Measurements from ENCODE around the gene PROSER3. TPM values are rescaled to one million over a fixed set of nuclear protein-coding genes. Genes with fewer than 3 reads are reported as not detected.
"Not testable (repeated sequence)": the region's sequence is repeated elsewhere in the genome, so short reads cannot be mapped to it uniquely, and the experiment has no call there.

PROSER3 gene
- total RNA-seq, 1 experiment from 2014 or later: 7.4 TPM

DNA sequence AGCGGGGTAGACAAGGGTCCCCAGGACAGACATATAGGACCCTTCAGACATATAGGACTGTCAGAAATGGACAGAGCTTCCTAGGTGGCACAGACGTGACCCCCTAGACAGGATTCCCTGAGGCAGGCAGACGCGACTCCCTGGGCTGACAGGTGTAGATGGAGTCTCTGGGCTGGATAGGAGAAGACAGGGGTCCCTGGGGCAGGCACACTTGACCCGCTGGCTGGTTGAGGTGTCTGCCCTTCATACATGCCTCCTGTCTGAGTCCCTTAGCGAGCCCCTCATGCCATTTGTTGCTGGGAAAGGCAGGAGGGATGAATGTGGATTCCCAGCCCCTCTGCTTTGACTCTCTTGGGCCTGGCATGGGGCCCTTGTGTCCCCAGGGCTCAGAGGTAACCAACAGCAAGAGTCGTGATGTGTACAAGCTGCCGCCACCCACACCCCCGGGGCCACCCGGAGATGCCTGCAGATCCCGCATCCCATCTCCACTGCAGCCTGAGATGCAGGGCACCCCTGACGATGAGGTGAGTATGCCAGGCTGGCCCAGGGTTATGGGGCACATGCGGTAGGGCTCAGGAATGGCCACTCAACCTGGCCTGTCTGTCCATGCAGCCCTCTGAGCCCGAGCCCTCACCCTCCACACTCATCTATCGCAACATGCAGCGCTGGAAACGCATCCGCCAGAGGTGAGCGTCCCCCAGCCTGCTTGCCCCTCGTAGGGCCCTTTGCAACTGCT, 4.2 kb upstream of the PROSER3 start:
- DNase-seq (ENCODE audit: low read depth): no peak

GRCh38 chr19:35754370-35755130, 3.4 kb upstream of the PROSER3 start:
- DNase-seq (ENCODE audit: low read depth): no peak

GRCh38 chr19:35755131-35755549, 2.8 kb upstream of the PROSER3 start:
- DNase-seq (ENCODE audit: low read depth): no peak

DNA sequence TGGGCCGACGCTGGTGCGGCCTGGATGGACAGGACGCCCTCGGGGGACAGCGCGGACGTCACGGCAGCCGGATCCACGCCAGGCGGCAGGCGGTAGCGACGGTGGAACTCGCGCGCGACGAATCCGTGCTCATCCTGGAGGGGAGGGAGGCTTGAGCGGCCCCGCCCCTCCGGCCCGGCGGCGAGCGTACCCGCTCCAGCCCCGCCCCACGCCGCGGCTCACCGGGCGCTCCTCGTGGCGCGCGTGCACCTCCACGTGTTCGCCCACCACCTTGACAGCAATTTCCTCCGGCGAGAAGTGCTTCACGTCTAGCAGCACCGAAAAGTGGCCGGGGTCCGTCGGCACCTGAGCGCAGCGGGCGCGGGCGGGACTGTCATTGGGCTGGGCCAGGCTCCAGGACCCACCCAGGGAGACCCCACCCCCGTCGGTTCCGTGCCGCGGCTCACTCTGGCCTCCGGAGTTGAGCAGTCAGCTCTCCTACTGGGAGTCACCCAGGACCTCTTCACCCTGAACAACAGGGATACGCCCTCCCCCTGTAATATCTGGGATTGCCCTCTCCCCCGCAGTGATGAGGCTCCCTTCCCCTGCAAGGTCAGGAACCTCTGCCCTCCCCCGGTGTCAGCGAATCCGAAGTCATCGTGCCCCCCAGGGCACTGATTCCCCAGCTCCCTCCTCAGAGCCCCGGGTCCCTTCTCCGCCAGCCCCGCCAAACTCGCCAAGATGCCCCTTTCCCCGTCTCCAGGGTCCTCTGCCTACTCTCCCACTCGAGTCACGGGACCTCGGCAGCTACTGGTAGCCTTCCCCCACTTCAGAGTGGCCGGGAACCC, 2.2 kb upstream of the PROSER3 start:
- DNase-seq (ENCODE audit: low read depth): no peak

DNA sequence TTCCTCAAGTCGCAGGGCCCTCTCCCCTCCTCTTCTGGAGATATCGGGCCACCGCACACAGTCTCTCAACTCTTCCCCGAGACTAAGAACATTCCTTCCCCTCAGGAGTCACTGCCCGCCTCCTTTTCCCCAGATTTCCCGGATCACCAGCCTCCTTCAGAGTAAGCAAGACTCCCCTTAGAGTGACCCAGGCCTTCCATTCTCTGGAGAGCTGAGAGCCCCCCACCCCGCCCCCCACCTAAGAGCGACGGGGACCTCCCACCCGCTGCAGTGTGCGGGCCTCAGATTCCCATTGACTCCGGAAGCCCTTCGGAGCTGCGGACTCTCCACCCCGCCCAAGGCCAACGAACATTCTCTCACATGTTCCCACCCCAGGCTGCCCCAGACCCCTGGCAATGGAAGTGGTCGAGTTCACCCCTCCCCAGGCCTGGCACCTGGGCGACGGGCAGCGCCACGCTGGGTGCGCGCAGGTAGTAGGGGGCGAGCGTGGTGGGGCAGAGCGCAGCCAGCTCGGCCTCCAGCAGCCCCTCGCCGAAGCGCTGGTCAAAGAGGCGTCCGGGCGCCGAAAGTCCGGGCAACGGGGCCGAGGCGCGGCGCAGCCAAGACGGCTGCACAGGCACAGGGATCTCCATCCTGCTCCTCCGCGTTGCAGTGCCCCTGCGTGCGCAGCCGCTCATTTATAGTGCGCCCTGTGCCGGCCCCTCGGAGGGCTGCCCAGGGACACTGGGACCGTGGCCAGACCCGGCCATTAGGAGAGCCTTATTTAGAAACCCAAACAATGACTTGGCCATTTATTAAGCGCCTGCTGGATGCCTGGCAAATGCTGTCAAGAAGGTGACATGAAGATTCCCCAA, 1.4 kb upstream of the PROSER3 start, which contains the start of gene HSPB6:
TSS of gene HSPB6 (minus strand) at position 653 of the 854 bp plus-strand sequence. CDS start at position 632, 21 bp downstream.
- peak; percentile 30 for DNase-seq (ENCODE audit: low read depth)

GRCh38 chr19:35757231-35757748, 686 bp upstream of the PROSER3 start:
- DNase-seq (ENCODE audit: low read depth): peak; percentile 83

- DNase-seq (ENCODE audit: low read depth): no peak
Observed at GRCh38 chr19:35759697-35760096, 1.7 kb downstream of the PROSER3 start.

- peak; percentile 79 for DNase-seq (ENCODE audit: low read depth)
Observed at GRCh38 chr19:35760711-35761349, 2.9 kb downstream of the PROSER3 start.

GRCh38 chr19:35764432-35765315, 6.7 kb downstream of the PROSER3 start:
- no peak for DNase-seq (ENCODE audit: low read depth)

DNA sequence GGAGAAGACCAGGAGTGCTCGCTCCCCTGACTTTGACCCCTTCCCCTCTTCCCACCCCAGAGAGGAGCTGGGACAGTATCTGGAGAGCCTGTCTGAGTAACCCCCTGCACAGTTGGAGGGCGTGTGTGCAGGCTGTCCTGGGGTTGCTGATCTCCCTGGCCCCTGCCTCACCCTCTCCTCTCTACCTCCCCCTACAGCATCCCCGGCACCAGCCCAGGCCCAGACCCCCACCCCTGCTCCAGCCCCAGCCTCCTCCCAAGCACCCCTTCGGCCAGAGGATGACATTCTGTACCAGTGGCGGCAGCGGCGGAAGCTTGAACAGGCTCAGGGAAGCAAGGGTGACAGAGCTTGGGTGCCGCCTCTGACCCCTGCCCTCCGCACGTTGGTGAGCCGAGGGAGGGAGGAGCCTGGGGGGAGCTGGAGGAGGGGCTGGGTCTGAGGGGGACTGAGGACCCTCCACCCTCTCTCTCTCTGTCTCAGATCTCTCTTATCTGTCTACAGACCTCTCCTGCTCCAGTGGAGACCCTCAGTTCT, 8.7 kb downstream of the PROSER3 start:
- no peak for DNase-seq (ENCODE audit: low read depth)

DNA sequence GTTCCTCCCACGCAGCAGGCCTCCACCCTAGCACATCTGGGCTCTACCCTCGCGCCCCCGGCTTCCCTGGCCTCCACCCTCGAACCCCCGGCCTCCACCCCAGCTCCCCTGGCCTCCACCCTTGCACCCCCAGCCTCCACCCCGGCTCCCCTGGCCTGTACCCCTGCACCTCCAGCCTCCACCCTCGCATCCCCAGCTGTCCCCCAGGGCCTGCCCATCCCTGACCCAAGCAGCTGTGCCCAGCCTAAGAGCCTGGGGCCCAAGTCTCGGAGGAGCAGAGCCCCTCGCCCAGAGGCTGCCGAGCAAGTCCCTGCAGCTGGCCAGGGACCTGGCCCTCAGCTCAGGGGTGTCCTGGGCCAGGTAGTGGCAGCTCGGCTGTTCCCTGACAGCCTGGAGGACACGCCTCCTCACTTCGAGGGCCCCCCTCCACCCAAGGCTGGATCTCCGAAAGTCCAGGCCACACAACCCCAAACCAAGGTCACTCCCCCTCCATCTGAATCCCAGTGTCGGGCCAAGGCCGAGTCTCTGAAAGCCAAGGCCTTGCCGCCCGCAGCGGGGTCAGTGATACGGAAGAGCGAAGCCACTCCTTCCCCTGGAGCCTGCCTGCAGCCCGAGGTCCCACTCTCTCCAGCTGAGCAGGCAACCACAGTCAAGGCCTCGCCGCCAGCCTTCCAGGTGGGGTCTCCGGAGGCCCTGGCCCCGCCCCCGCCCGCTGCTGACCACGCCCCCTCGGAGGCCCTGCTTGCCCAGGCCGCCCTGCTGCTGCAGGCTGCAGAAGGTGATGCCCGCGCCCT, 9.5 kb downstream of the PROSER3 start:
- no peak for DNase-seq (ENCODE audit: low read depth)

GRCh38 chr19:35768082-35768421, 10.1 kb downstream of the PROSER3 start:
- no peak for DNase-seq (ENCODE audit: low read depth)

DNA sequence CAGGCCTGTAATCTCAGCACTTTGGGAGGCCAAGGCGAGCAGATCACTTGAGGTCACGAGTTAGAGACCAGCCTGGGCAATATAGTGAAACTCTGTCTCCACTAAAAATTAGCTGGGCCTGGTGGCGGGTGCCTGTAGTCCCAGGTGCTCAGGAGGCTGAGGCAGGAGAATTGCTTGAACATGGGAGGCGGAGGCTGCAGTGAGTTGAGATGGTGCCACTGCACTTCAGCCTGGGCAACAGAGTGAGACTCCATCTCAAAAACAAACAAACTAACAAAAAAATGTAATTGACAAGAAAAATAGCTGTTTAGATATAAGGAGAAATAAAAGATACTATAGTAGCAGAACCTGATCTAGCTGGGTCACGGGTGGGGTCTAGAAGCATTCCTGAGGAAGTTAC, 14.4 kb downstream of the PROSER3 start:
- DNase-seq (ENCODE audit: low read depth): not testable (repeated sequence)

DNA sequence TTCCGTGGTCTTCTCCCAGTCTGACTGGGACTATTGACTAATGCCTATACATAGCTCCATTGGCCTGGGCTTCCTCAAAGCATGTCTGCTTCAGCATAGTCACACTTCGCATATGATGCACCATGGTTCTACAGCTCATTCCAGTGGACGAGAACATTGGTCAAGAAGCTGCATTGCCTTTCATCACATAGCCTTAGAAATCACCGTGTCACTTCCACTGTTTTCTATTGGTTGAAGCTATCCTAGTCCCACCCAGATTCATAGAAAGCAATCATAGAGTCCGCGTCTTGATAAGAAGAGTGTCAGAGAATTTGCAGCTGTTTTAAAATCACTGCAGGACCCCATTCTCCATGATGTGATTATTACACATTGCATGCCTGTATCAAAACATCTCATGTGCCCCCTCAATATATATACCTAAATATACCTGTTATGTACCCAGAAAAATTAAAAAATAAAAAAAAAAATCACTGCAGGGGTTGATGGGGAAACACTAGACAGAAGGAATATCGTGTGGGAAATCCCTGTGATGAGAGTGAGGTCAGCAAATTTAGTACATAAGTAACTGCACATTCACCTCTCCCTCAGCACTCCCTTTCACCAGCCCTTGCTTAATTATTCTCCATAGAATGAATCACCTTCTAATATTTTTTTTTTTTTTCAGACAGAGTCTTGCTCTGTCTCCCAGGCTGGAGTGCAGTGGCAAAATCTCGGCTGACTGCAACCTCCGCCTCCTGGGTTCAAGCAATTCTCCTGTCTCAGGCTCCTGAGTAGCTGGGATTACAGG, 15.2 kb downstream of the PROSER3 start:
- peak; percentile 32 for DNase-seq (ENCODE audit: low read depth)

GRCh38 chr19:35774274-35775045, 16.5 kb downstream of the PROSER3 start:
- DNase-seq (ENCODE audit: low read depth): peak; percentile 25

GRCh38 chr19:35775046-35775297, 17.0 kb downstream of the PROSER3 start:
- DNase-seq (ENCODE audit: low read depth): no peak

All from M059J (cell line).